A673 (cell line): ENCODE data around the gene PRKX. TPM values are rescaled to one million over a fixed set of nuclear protein-coding genes. Genes with fewer than 3 reads are reported as not detected.

ENCODE experiments used
- BruUV-seq: library from RNA; stranded (reverse); fragments of 400-500 nt; replicated peaks from 2 replicates; lab custom pipeline; 2021; lab: Mats Ljungman, UMichigan
- CTCF ChIA-PET: fragments of 300-600 bp; sonication (Branson Sonifier 250); formaldehyde crosslinking; loops from one replicate; lab custom pipeline; 2022; ENCODE audit warnings: antibody characterized with exemption; lab: Charles Lee
- POLR2A ChIA-PET: fragments of 300-600 bp; sonication (Branson Sonifier 250); formaldehyde crosslinking; loops from one replicate; lab custom pipeline; 2022; ENCODE audit warnings: antibody characterized with exemption; ENCODE audit not compliant: low non-redundant PET; lab: Charles Lee
- DNase-seq: peaks from one replicate; pipeline ENCODE4 v3.0.0-alpha.2; 2015; ENCODE audit warnings: low spot score
- H3K27ac ChIP-seq: fragments of 200-600 bp; sonication (generic); 2 replicates; pipeline ENCODE4 v1.5.1; 2016; ENCODE audit warnings: mixed run types, low read depth, mild to moderate bottlenecking, mixed read lengths, antibody characterized with exemption, low read length; ENCODE audit not compliant: poor library complexity, severe bottlenecking
- H3K27me3 ChIP-seq: fragments of 200-600 bp; sonication (generic); replicated peaks from 2 replicates; pipeline ENCODE4 v1.6.1; 2017; ENCODE audit warnings: mixed run types, low read depth, mild to moderate bottlenecking, mixed read lengths, antibody characterized with exemption, low read length; ENCODE audit not compliant: insufficient read depth, poor library complexity
- H3K36me3 ChIP-seq: fragments of 200-600 bp; sonication (generic); 2 replicates; pipeline ENCODE4 v1.6.1; 2016; ENCODE audit warnings: mixed run types, mild to moderate bottlenecking, mixed read lengths, antibody characterized with exemption, low read length; ENCODE audit not compliant: insufficient read depth, poor library complexity, severe bottlenecking
- H3K4me1 ChIP-seq: fragments of 200-600 bp; sonication (generic); 2 replicates; pipeline ENCODE4 v1.6.1; 2017; ENCODE audit warnings: mixed run types, mild to moderate bottlenecking, mixed read lengths, antibody characterized with exemption, low read length; ENCODE audit not compliant: insufficient read depth, poor library complexity, severe bottlenecking
- H3K4me3 ChIP-seq: fragments of 200-600 bp; sonication (generic); 2 replicates; pipeline ENCODE4 v1.5.1; 2016; ENCODE audit warnings: low read depth, mixed run types, mild to moderate bottlenecking, mixed read lengths, low read length; ENCODE audit not compliant: poor library complexity, severe bottlenecking
- H3K9me3 ChIP-seq: fragments of 200-600 bp; sonication (generic); 2 replicates; pipeline ENCODE4 v1.6.1; 2016; ENCODE audit warnings: mixed run types, low read depth, mild to moderate bottlenecking, mixed read lengths, antibody characterized with exemption, low read length; ENCODE audit not compliant: poor library complexity, severe bottlenecking
- CTCF ChIP-seq: fragments of 300-800, 200-600 bp; sonication (generic); conservative IDR thresholded peaks from 2 replicates; pipeline ENCODE4 v1.5.1; 2017; ENCODE audit warnings: low read depth, mild to moderate bottlenecking, antibody characterized with exemption, low read length, moderate library complexity, mixed read lengths
- EZH2 ChIP-seq: fragments of 200-600 bp; sonication (generic); IDR thresholded peaks from 2 replicates; pipeline ENCODE4 v1.6.1; 2017; ENCODE audit warnings: borderline replicate concordance, low read depth, mild to moderate bottlenecking, mixed read lengths, antibody characterized with exemption, low read length; ENCODE audit not compliant: poor library complexity, severe bottlenecking
- intact Hi-C: fragments of 100-400 bp; cut with micrococcal nuclease; formaldehyde crosslinking; loops from one replicate; pipeline ENCODE4 v1.10.0; 2022; ENCODE audit not compliant: unreplicated experiment
- total RNA-seq: library from RNA; stranded (reverse); gene quantifications from 2 replicates; pipeline ENCODE4 v1.2.3, GENCODE V29; 2021

PRKX gene
- total RNA-seq, 1 experiment from 2014 or later = 42.6 TPM

GRCh38 chrX:3639236-3639635 is 74.2 kb downstream of the PRKX start:
- no peak overlapping the region for H3K27ac ChIP-seq
- ChIA-PET POLR2A (no interaction called here), CTCF (no interaction called here)
- H3K4me1 ChIP-seq = no peaks in the 10 kb centered on the region
- no peak overlapping the region for H3K4me3 ChIP-seq
- H3K36me3 ChIP-seq = peaks cover 4% of the 10 kb centered on the region
- TF ChIP-seq EZH2 (no peak), CTCF (no peak)
- DNase-seq = peak; percentile 54
- BruUV-seq = no TSS peak
- no peaks in the 10 kb centered on the region for H3K9me3 ChIP-seq
- intact Hi-C loops = loop anchor here (5.0 to 10.0 kb wide), 3 partner anchors 522 to 754 kb away; no protein-coding TSS in a partner anchor
- H3K27me3 ChIP-seq = no peaks in the 10 kb centered on the region

GRCh38 chrX:3638280-3638873 is 75.1 kb downstream of the PRKX start:
- TF ChIP-seq CTCF = peak; percentile 82
- TF ChIP-seq EZH2 = no peak
- DNase-seq = peak; percentile 61
- H3K27me3 ChIP-seq = no peaks in the 10 kb centered on the region
- no TSS peak for BruUV-seq
- intact Hi-C loops = loop anchor here (5.0 to 10.0 kb wide), 3 partner anchors 521 to 754 kb away; no protein-coding TSS in a partner anchor
- CTCF ChIA-PET = interaction anchor here (0.6 kb wide), 2 partner anchors 521 to 763 kb away, joined by 5 to 9 read pairs; no protein-coding TSS in a partner anchor
- POLR2A ChIA-PET = no interaction called here
- H3K27ac ChIP-seq = no peak overlapping the region
- no peaks in the 10 kb centered on the region for H3K9me3 ChIP-seq
- no peaks in the 10 kb centered on the region for H3K4me1 ChIP-seq
- no peak overlapping the region for H3K4me3 ChIP-seq
- peaks cover 2% of the 10 kb centered on the region for H3K36me3 ChIP-seq

- DNase-seq = no peak
- no peak overlapping the region for H3K27ac ChIP-seq
- H3K9me3 ChIP-seq = no peaks in the 10 kb centered on the region
- no peaks in the 10 kb centered on the region for H3K27me3 ChIP-seq
- intact Hi-C loops = loop anchor here (5.0 to 10.0 kb wide), 3 partner anchors 520 to 752 kb away; no protein-coding TSS in a partner anchor
- ChIA-PET POLR2A (no interaction called here), CTCF (no interaction called here)
- BruUV-seq = no TSS peak
- no peaks in the 10 kb centered on the region for H3K4me1 ChIP-seq
- no peaks in the 10 kb centered on the region for H3K36me3 ChIP-seq
- no peak for TF ChIP-seq CTCF
- H3K4me3 ChIP-seq = no peak overlapping the region
Measured at GRCh38 chrX:3636803-3637202, 76.6 kb downstream of the PRKX start.
